DND-41 (cell line): ENCODE measurements around the gene TAOK3.

Experiments
- ATAC-seq: fragments of 200-7000 bp; cut with Tn5 transposase; 3 replicates; pipeline ENCODE4 v1.9.1; 2021; ENCODE audit warnings: low read depth; ENCODE audit not compliant: insufficient read depth
- DNase-seq: peaks from one replicate; pipeline ENCODE4 v3.0.0-alpha.2; 2020
- H2AFZ ChIP-seq: 2 replicates; pipeline ENCODE4 v1.6.0; 2012; ENCODE audit warnings: low read depth, low read length
- H3K27ac ChIP-seq: 2 replicates; pipeline ENCODE4 v1.5.1; 2012; ENCODE audit warnings: low read length, inconsistent platforms
- H3K27me3 ChIP-seq: fragments of 200-600 bp; sonication (generic); 2 replicates; pipeline ENCODE4 v1.6.0; 2012; ENCODE audit warnings: low read length, mild to moderate bottlenecking, inconsistent platforms; ENCODE audit not compliant: insufficient read depth, poor library complexity
- H3K36me3 ChIP-seq: 2 replicates; pipeline ENCODE4 v1.5.1; 2012; ENCODE audit warnings: low read length, inconsistent platforms; ENCODE audit not compliant: insufficient read depth
- H3K4me1 ChIP-seq: 2 replicates; pipeline ENCODE4 v1.5.1; 2012; ENCODE audit warnings: mild to moderate bottlenecking, low read length; ENCODE audit not compliant: insufficient read depth
- H3K4me2 ChIP-seq: 2 replicates; pipeline ENCODE4 v1.6.0; 2012; ENCODE audit warnings: mild to moderate bottlenecking, moderate library complexity, low read length, inconsistent platforms; ENCODE audit not compliant: insufficient read depth
- H3K4me3 ChIP-seq, 2 experiments: fragments of 200-600 bp in 1 of 2; shearing (Covaris generic) in 1 of 2; 2 replicates each; pipeline ENCODE4 v1.5.1; 2012 to 2016; ENCODE audit warnings: inconsistent platforms in 2 of 2, low read length in 2 of 2, mild to moderate bottlenecking in 2 of 2, low read depth in 1 of 2, moderate library complexity in 1 of 2
- H3K79me2 ChIP-seq: 2 replicates; pipeline ENCODE4 v1.6.0; 2012; ENCODE audit warnings: low read length, inconsistent platforms; ENCODE audit not compliant: insufficient read depth
- H3K9ac ChIP-seq: 2 replicates; pipeline ENCODE4 v1.6.0; 2012; ENCODE audit warnings: low read depth, mild to moderate bottlenecking, inconsistent platforms, low read length, moderate library complexity
- H3K9me3 ChIP-seq: 2 replicates; pipeline ENCODE4 v1.5.1; 2012; ENCODE audit warnings: low read length, moderate library complexity, mild to moderate bottlenecking, inconsistent platforms; ENCODE audit not compliant: insufficient read depth, severe bottlenecking
- H4K20me1 ChIP-seq: 2 replicates; pipeline ENCODE4 v1.6.0; 2012; ENCODE audit warnings: low read length; ENCODE audit not compliant: insufficient read depth
- CTCF ChIP-seq: IDR thresholded peaks from 2 replicates; pipeline ENCODE4 v1.5.1; 2012; ENCODE audit warnings: borderline replicate concordance, low read length, moderate library complexity, mild to moderate bottlenecking; ENCODE audit not compliant: poor library complexity, severe bottlenecking; ENCODE audit errors: extremely low read depth
- EZH2 ChIP-seq: IDR thresholded peaks from 3 replicates; pipeline ENCODE4 v1.6.1; 2012; ENCODE audit warnings: borderline replicate concordance, low read depth, mild to moderate bottlenecking, moderate library complexity, low read length, inconsistent platforms; ENCODE audit not compliant: severe bottlenecking

Gene TAOK3

GRCh38 chr12:118307069-118307954, 65.4 kb downstream of the TAOK3 start:
- ATAC-seq (no peak; the same call in 2 of the 3 replicates), DNase-seq (no peak)
- Histone ChIP-seq H3K36me3 (no peaks in the 10 kb centered on the region), H3K4me2 (no peak overlapping the region), H2AFZ (no peak overlapping the region), H4K20me1 (peaks cover 15% of the 10 kb centered on the region; the same call in 1 of the 2 replicates), H3K27ac (no peak overlapping the region), H3K9ac (no peak overlapping the region), H3K79me2 (peaks cover 42% of the 10 kb centered on the region), H3K4me3 (no peak overlapping the region), H3K4me1 (no peaks in the 10 kb centered on the region), H3K27me3 (no peaks in the 10 kb centered on the region), H3K9me3 (no peaks in the 10 kb centered on the region)
- TF ChIP-seq CTCF (no peak), EZH2 (no peak)

- H3K27me3 ChIP-seq, result no peaks in the 10 kb centered on the region
- no peak overlapping the region for H3K4me3 ChIP-seq
- H3K79me2 ChIP-seq, result peaks cover 39% of the 10 kb centered on the region
- no peaks in the 10 kb centered on the region for H3K9me3 ChIP-seq
- TF ChIP-seq EZH2, result no peak
- TF ChIP-seq CTCF, result no peak
- H3K4me1 ChIP-seq, result no peaks in the 10 kb centered on the region
- no peak overlapping the region for H3K9ac ChIP-seq
- no peak overlapping the region for H3K4me2 ChIP-seq
- no peaks in the 10 kb centered on the region for H3K36me3 ChIP-seq
- no peak overlapping the region for H2AFZ ChIP-seq
- no peak overlapping the region for H3K27ac ChIP-seq
- ATAC-seq, result no peak
- no peak for DNase-seq
- peaks cover 12% of the 10 kb centered on the region; the same call in 1 of the 2 replicates for H4K20me1 ChIP-seq
Observed at GRCh38 chr12:118304093-118304492, 68.6 kb downstream of the TAOK3 start.

GRCh38 chr12:118302053-118302452, 70.7 kb downstream of the TAOK3 start:
- Histone ChIP-seq H3K4me2 (no peak overlapping the region), H2AFZ (no peak overlapping the region), H4K20me1 (peaks cover 9% of the 10 kb centered on the region; the same call in 1 of the 2 replicates), H3K9me3 (no peaks in the 10 kb centered on the region), H3K9ac (no peak overlapping the region), H3K4me3 (no peak overlapping the region), H3K79me2 (peaks cover 42% of the 10 kb centered on the region), H3K27me3 (no peaks in the 10 kb centered on the region), H3K36me3 (no peaks in the 10 kb centered on the region), H3K4me1 (no peaks in the 10 kb centered on the region), H3K27ac (no peak overlapping the region)
- DNase-seq, result no peak
- no peak for ATAC-seq
- TF ChIP-seq EZH2, result no peak

- Histone ChIP-seq H3K4me2 (no peak overlapping the region), H3K79me2 (peaks cover 40% of the 10 kb centered on the region; the same call in 1 of the 2 replicates), H3K4me3 (no peak overlapping the region)
Observed at GRCh38 chr12:118299791-118300460, 72.8 kb downstream of the TAOK3 start.

More at GRCh38 chr12:118299791-118300460, 72.8 kb downstream of the TAOK3 start:
- no peak overlapping the region for H3K9ac ChIP-seq
- TF ChIP-seq EZH2 (no peak), CTCF (peak; percentile 3)
- no peak overlapping the region for H3K27ac ChIP-seq
- no peaks in the 10 kb centered on the region for H3K4me1 ChIP-seq
- H2AFZ ChIP-seq, result no peak overlapping the region
- no peaks in the 10 kb centered on the region for H3K9me3 ChIP-seq
- 0 out of 2 replicates have a peak, but pooled peaks cover 5% of the 10 kb centered on the region for H3K36me3 ChIP-seq
- H3K27me3 ChIP-seq, result no peaks in the 10 kb centered on the region
- peaks cover 9% of the 10 kb centered on the region; the same call in 1 of the 2 replicates for H4K20me1 ChIP-seq
- no peak for DNase-seq
- ATAC-seq, result no peak
